ENCODE data around the gene TTF1.

The TTF1 gene

DNA sequence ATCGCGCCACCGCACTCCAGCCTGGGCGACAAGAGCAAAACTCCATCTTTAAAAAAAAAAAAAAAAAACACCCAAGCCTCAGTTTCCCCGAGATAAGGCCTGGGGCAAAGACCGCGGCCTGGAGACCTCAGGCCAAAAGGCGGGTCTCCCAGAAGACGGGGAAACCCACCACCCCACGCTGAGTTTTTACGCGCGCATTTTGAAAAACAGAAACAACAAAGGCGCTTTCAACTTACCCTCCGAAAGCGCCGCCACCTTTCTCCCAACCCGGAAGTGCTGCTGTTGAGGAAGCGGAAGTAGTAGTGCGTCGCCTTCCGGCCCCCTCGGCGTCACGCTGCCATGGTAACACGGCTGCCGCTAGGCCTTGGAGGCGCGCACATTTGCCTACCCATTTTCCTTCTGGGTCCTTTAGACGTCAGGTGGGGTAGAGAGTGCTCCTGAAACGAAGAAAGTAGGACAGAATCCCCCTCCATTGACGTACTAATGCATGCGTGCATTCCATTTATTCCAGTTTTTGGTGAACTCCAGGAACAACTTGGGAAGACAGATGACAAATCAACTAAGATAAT lies at the start of gene TTF1:
TTF1 (minus strand) TSS at position 287 of the 569 bp plus-strand sequence. CDS start 4,019 bp downstream, outside the sequence.
- peak; percentile 89 for DNase-seq (ENCODE audit: low read depth)

DNA sequence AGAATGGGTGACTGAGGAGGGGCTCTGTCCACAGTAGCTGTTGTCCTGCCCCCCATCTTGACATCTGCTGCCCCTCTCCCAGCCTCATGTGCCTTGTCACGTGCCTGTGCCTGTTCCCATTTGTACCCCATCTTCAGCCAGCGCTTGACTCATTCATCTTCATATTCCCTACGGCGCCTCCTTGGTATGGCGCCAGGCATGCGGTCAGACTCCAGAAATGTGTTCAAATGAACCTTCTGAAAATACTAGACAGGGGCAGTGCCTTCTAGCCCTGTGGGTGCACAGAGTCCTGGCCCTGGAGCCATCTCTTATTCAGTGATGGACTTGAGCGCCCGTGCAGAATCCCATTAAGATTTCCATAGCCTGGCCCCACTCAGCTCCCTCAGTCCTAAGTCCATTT lies 49.6 kb upstream of the TTF1 start:
- no peak for DNase-seq (ENCODE audit: low read depth)

DNA sequence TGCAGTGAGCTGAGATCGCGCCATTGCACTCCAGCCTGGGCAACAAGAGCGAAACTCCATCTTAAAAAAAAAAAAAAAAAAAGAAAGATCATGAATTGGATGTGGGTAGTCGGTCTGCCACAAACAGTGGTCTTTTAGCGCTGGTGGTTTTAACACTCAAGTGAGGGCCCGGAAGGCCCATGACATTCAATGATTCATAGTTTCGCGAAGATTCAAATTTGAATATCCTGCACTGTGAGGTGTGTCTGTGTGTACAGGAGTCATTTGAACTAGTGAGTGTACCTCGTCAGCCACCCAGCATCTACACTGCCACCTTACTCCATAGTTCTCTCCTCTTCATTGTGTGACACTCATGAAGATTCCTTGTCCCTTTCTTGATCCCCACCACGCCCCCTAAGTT lies 44.6 kb upstream of the TTF1 start:
- peak; percentile 23 for DNase-seq (ENCODE audit: low read depth)

GRCh38 chr9:132447902-132448301 lies 41.3 kb upstream of the TTF1 start:
- DNase-seq (ENCODE audit: low read depth), result no peak

GRCh38 chr9:132447346-132447745 lies 40.7 kb upstream of the TTF1 start:
- no peak for DNase-seq (ENCODE audit: low read depth)

DNA sequence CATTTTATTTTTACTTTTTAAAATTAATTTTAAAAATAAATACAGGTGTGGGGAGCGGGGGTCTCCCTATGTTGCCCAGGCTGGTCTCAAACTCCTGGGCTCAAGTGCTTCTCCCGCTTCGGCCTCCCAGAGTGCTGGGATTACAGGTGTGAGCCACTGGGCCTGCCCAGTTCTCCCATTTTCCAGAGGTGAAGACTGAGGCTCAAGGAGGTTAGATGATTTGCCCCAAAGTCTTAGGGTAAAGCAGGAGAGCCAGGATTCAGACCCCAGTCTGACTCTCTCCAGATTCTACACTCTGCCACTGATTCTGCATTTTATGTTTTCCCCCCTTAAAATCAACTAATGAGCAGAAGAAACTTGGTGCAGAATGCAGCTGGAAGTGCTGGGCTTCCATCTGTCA lies 40.2 kb upstream of the TTF1 start:
- no peak for DNase-seq (ENCODE audit: low read depth)

DNA sequence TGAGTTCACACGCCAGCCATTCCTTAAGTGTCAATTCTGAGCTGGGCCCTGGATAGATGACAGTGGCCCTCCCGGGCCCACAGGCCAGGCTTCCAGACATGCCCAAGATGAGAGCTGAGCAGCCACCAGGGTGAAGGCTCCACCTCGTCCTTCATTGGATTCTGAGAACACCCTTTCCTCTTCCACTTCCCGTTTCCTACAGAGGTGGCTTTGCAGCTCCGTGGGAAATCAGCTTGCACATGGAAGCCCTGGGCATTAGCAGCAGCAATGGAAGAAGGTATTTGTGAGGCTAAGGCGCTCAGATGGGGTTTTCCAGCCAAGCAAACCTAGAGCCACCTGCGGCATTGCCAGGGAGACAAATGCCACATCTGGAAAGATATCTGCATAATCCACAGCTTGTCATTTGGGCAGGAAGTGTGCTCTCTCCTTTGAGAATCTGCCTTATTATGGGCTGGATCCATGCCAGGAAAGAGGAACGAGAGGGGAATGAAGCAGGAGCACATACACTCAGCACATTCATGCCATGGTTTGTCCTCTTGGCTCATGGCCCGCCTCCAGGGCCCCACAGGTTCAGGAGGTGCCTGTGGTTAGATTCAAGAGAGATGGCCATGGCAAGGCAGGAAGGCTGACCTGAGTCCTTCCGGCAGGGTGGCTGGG lies 37.4 kb upstream of the TTF1 start:
- no peak for DNase-seq (ENCODE audit: low read depth)

- DNase-seq (ENCODE audit: low read depth), result no peak
These were observed 34.8 kb upstream of the TTF1 start for GRCh38 chr9:132441404-132441803.

- DNase-seq (ENCODE audit: low read depth), result no peak
These were observed 34.1 kb upstream of the TTF1 start for GRCh38 chr9:132440735-132441134.

GRCh38 chr9:132439153-132439552 lies 32.5 kb upstream of the TTF1 start:
- no peak for DNase-seq (ENCODE audit: low read depth)

GRCh38 chr9:132434881-132435280 lies 28.2 kb upstream of the TTF1 start:
- DNase-seq (ENCODE audit: low read depth), result no peak

DNA sequence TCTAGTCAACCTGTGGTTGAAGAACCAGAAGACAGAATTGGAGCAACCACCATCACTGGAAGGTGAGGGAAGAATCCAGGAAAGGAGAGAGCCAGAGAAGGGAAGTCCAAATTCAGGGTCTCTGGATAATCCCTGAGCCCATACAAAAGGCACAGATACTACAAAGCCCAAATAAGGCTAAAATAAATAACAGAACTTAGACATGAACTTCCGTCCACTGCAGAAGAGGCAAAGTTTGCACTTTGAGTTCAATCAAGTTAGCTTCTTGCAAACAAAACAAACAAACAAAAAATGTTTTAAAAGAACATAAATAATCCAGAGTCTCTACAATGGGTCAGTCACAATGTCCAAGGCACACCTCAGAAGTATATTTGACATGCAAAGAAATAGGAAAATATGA lies 24.4 kb upstream of the TTF1 start:
- DNase-seq (ENCODE audit: low read depth), result no peak

GRCh38 chr9:132426639-132427414 lies 20.2 kb upstream of the TTF1 start:
- DNase-seq (ENCODE audit: low read depth), result no peak

- no peak for DNase-seq (ENCODE audit: low read depth)
These were observed 19.0 kb upstream of the TTF1 start for GRCh38 chr9:132425675-132426062.

GRCh38 chr9:132424857-132425674 lies 18.4 kb upstream of the TTF1 start:
- DNase-seq (ENCODE audit: low read depth), result no peak

GRCh38 chr9:132423503-132423902 lies 16.9 kb upstream of the TTF1 start:
- DNase-seq (ENCODE audit: low read depth), result no peak

- DNase-seq (ENCODE audit: low read depth), result no peak
These were observed 15.9 kb upstream of the TTF1 start for GRCh38 chr9:132422574-132422973.

- no peak for DNase-seq (ENCODE audit: low read depth)
These were observed 12.2 kb upstream of the TTF1 start for GRCh38 chr9:132418726-132419363.

DNA sequence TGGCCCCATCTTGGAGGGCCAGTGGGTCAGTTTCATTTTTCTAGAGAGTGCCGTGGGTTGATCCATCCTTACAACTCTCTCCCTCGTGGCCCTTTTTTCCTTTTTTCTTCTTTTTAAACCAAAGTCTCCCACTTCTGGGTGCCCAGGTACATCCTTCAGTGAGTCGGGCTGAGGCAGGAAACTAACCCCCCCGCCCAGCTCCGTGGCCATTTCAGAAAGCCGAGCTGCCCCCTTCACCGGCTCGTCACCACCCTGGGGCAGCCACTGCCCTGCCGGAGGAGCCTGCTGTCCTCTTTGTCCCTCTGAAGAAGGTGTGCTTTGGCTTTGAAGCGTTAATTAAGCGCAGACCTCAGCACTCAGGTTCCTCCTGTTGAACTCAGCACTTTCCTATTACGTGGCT lies 8.5 kb upstream of the TTF1 start:
- DNase-seq (ENCODE audit: low read depth), result no peak

DNA sequence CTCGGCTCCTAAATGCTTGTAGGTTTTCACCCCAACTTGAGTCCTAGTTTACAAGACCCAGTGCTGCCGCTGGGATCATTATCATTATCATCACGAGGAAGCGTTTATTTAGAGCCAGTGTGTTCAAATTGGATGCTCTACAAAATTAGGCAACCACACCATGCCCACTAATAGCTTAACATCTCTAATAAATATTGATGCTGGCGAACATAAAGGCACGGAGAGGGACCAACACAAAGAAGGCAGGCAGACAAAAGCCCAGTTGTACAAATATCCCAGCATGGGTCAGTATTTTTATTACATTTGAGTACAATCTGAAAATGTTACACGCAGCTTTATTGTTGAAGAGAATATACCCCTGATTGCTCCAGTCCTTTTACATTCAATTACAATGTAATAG lies 8.1 kb upstream of the TTF1 start:
- DNase-seq (ENCODE audit: low read depth), result no peak

GRCh38 chr9:132413926-132414325 lies 7.3 kb upstream of the TTF1 start:
- DNase-seq (ENCODE audit: low read depth), result no peak

GRCh38 chr9:132412089-132412488 lies 5.4 kb upstream of the TTF1 start:
- DNase-seq (ENCODE audit: low read depth), result no peak

All from activated T-cell treated with anti-CD3 and anti-CD28 coated beads for 48 hours (primary cell).